Measurements from ENCODE around the gene FGFBP2.
A peak's percentile ranks its signal among the peaks of the same experiment; 100 is the strongest.

Gene FGFBP2

GRCh38 chr4:15914736-15915135 lies 48.2 kb downstream of the FGFBP2 start:
- peak; percentile 52 for DNase-seq (ENCODE audit: low read depth)
- peak; percentile 12 for TF ChIP-seq CTCF (IDR thresholded peaks at IDR 0.05; ENCODE audit: insufficient read depth, low read depth, low read length, missing control alignments)

GRCh38 chr4:15914291-15914690 lies 48.7 kb downstream of the FGFBP2 start:
- no peak overlapping the region for H3K4me3 ChIP-seq (ENCODE audit: low read length)
- TF ChIP-seq CTCF (IDR thresholded peaks at IDR 0.05; ENCODE audit: insufficient read depth, low read depth, low read length, missing control alignments) = no peak
- DNase-seq (ENCODE audit: low read depth) = peak; percentile 91

More at GRCh38 chr4:15914736-15915135, 48.2 kb downstream of the FGFBP2 start:
- H3K4me3 ChIP-seq (ENCODE audit: low read length) = no peak overlapping the region

- no peak for TF ChIP-seq CTCF (IDR thresholded peaks at IDR 0.05; ENCODE audit: insufficient read depth, low read depth, low read length, missing control alignments)
- DNase-seq (ENCODE audit: low read depth) = peak; percentile 99
- no peak overlapping the region for H3K4me3 ChIP-seq (ENCODE audit: low read length)
Observed at GRCh38 chr4:15913631-15913970, 49.4 kb downstream of the FGFBP2 start.

- no peak overlapping the region for H3K4me3 ChIP-seq (ENCODE audit: low read length)
- peak; percentile 56 for DNase-seq (ENCODE audit: low read depth)
- TF ChIP-seq CTCF (IDR thresholded peaks at IDR 0.05; ENCODE audit: insufficient read depth, low read depth, low read length, missing control alignments) = no peak
Observed at GRCh38 chr4:15912961-15913630, 49.9 kb downstream of the FGFBP2 start.

GRCh38 chr4:15912236-15912635 lies 50.7 kb downstream of the FGFBP2 start:
- TF ChIP-seq CTCF (IDR thresholded peaks at IDR 0.05; ENCODE audit: insufficient read depth, low read depth, low read length, missing control alignments) = no peak
- DNase-seq (ENCODE audit: low read depth) = no peak
- H3K4me3 ChIP-seq (ENCODE audit: low read length) = no peak overlapping the region

Measured in epithelial cell of esophagus (primary cell).